ENCODE results near the gene PJA2.

DNA sequence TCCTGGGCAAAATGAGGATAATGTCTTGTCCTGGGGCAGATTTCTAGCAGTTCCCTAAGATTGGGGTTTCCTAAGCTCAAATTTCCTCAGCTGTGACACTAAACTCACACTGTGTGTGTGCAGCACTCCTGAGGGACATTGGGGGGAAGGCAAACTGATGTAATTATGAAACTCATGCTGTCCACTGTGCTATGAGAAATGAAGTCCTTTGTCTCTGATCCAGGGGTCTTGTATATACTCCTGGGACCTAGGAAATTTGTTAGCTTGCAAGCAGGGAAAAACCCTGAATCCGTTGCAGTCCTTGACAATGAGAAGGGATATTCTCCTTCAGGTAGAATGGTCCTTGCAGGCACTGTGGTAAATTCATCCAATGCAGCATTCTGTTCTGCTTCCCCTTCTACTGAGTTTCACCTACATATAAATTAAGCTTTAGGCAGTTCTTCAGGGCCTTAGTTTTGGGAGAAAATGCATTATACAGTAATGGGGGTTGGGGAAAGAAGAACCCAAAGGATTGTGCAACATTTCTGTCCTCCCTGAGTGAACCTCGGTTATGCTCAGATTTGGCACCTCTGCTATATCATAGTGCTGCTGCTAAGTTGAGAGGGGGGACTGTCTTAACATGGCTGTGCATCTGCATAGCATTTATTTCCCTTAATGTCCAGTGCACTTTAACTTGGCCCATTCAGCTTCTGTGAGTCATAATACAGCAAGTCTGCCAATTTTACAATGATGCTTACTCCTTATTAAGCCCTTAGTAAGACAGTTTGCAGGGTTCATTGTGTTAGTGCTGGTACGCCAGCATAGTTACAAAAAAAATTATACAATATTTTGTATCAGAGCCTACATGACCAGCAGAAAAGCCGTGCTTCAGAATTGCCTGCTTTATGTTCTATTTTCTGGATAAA is 80.2 kb downstream of the PJA2 start:
- TF ChIP-seq EZH2phosphoT487 (IDR thresholded peaks at IDR 0.05; ENCODE audit: low read depth, severe bottlenecking, unreplicated experiment) (no peak), CTCF (IDR thresholded peaks at IDR 0.05; ENCODE audit: poor library complexity) (no peak), EZH2 (IDR thresholded peaks at IDR 0.05; ENCODE audit: borderline replicate concordance) (no peak)

Measured in hepatocyte (in vitro differentiated cells).